ENCODE data around the gene GRIN3A.
"Not testable (repeated sequence)": the region's sequence is repeated elsewhere in the genome, so short reads cannot be mapped to it uniquely, and the experiment has no call there.

Gene GRIN3A

DNA sequence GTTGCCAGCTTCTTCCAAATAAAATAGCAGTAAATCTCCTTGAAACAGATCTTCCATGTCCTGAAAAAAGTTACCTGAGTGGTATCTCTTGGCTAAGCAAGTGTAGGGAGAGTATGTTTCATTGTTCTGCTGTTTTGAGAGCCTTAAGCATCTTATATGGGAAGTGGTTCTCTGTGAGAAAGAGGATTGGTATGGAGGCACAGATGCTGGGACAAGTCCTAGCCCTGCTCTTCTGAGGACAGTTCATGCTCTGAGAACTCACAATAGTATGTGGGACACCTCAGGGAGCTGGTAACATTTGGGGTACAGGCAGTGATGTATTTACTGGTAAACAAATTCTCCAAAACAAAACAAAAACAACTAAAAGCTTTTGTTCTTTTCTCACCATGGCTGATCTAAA is 145.7 kb downstream of the GRIN3A start:
- Mint-ChIP-seq H3K27ac (no peak overlapping the region), H3K27me3 (ENCODE audit: low read depth) (peaks cover 6% of the 10 kb centered on the region), H3K9me3 (no peaks in the 10 kb centered on the region), H3K4me3 (no peak overlapping the region), H3K4me1 (ENCODE audit: low read depth) (no peaks in the 10 kb centered on the region), H3K36me3 (ENCODE audit: low read depth) (no peaks in the 10 kb centered on the region)
- no peak for DNase-seq (ENCODE audit: low spot score)

DNA sequence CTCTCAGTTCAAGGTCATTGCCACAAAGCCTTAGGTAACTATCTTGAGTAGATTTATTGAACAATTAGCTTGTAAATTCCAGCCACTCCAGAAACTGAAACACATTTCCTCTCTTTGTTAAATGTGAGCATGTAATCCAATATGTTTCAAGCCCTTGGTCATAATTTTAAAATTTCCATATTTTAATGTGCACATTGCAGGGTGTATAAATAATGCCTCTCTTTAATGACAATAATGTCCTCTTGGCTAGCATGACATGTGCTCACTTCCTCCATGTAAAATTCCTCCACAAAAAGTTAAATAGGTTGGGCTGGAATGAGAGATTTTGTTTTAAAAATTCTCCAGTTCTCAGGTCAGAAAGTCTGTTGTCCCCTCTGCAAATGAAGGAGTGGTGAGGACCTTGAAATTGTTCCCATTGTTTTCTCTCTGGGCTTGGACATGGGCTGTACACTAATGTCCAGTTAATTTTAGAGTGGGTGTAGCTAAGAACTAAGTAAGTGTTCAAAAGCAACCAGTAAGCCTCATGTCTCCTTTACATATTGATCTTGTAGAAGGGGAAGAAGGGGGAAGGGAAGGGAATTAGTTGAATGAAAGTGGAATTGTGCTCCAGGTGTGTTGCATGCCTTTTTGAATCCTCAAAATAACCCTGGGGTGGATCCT is 146.5 kb downstream of the GRIN3A start:
- no peaks in the 10 kb centered on the region for H3K9me3 Mint-ChIP-seq
- H3K27me3 Mint-ChIP-seq (ENCODE audit: low read depth), result peaks cover 6% of the 10 kb centered on the region
- no peak overlapping the region for H3K4me3 Mint-ChIP-seq
- peaks cover under 1% of the 10 kb centered on the region for H3K4me1 Mint-ChIP-seq (ENCODE audit: low read depth)
- no peak overlapping the region for H3K27ac Mint-ChIP-seq
- DNase-seq (ENCODE audit: low spot score), result no peak
- no peaks in the 10 kb centered on the region for H3K36me3 Mint-ChIP-seq (ENCODE audit: low read depth)

DNA sequence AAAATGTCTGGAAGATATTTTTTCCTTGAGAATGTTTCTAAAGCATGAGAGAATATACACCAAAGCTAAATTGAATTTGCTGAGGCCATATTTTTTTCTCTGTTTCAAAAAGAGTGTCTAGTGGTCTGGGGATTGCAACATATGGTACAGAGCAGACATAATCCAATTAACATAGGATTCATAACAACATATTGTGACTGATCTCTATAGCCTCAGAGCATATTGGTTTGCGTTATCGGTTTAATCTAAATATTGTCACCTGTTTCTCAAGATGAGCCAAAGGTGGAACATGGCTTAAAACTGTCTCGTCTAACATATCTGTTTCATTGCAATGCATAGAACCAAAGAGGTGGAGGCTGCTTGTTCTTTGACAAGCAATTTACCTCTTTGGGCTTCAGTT is 147.5 kb downstream of the GRIN3A start:
- Mint-ChIP-seq H3K4me1 (ENCODE audit: low read depth) (peaks cover 7% of the 10 kb centered on the region), H3K4me3 (no peak overlapping the region), H3K9me3 (no peaks in the 10 kb centered on the region), H3K27me3 (ENCODE audit: low read depth) (peaks cover 6% of the 10 kb centered on the region), H3K27ac (no peak overlapping the region), H3K36me3 (ENCODE audit: low read depth) (no peaks in the 10 kb centered on the region)
- DNase-seq (ENCODE audit: low spot score), result no peak

DNA sequence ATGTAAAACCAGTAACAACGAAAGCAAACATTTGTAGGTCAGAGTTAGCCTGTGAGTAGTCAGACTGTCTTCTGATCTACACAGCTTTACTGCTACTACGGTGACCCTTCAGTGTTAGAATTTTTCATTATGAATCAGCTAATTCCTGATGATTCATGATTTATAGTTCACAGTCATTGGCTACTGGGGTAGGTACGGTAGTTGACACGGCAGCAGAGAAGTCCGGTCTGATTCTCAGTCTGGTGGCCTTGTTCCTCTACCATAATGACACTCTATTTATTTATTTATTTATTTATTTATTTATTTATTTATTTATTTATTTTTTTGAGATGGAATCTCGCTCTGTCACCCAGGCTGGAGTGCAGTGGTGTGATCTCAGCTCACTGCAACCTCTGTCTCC is 148.4 kb downstream of the GRIN3A start:
- H3K27me3 Mint-ChIP-seq (ENCODE audit: low read depth); H3K9me3 Mint-ChIP-seq; DNase-seq (ENCODE audit: low spot score); H3K27ac Mint-ChIP-seq; H3K36me3 Mint-ChIP-seq (ENCODE audit: low read depth); H3K4me3 Mint-ChIP-seq: not testable (repeated sequence)
- H3K4me1 Mint-ChIP-seq (ENCODE audit: low read depth), result peaks cover 11% of the 10 kb centered on the region

DNA sequence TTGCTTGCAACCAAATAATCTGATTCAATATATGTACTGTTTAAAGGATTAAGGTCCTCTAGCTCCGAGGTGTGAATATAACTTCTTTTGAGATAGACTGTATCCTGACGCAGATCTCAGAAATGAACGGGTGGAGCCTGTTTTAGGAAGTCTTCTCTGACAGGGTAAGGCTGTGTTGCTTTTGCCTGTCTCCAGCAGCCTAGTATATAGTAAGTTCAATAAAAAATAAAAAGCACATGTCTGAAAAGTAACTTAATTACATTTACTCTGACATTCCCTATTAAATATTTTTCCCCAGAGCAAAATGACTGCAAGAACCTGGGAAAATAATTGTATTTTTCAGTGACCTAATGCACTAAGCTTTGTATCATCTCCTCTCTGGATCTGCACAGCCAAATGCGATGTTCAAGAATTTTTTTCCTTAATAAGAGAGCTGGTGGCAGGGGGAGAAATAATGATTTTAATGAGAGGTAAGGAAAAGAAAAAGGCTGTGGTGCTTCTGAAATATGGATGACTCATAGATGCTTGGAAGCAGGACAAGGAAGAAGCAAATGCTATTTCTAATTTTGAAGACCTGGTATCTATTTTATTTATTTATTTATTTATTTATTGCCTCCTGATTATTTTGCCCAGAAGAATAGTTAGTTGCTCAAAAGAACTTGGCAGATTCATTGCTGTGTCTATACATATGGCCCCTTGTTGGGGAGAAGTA is 151.0 kb downstream of the GRIN3A start:
- Mint-ChIP-seq H3K36me3 (ENCODE audit: low read depth) (no peaks in the 10 kb centered on the region), H3K27ac (no peak overlapping the region), H3K27me3 (ENCODE audit: low read depth) (peaks cover 6% of the 10 kb centered on the region), H3K4me3 (no peak overlapping the region), H3K4me1 (ENCODE audit: low read depth) (peaks cover 11% of the 10 kb centered on the region), H3K9me3 (no peaks in the 10 kb centered on the region)
- DNase-seq (ENCODE audit: low spot score), result no peak

DNA sequence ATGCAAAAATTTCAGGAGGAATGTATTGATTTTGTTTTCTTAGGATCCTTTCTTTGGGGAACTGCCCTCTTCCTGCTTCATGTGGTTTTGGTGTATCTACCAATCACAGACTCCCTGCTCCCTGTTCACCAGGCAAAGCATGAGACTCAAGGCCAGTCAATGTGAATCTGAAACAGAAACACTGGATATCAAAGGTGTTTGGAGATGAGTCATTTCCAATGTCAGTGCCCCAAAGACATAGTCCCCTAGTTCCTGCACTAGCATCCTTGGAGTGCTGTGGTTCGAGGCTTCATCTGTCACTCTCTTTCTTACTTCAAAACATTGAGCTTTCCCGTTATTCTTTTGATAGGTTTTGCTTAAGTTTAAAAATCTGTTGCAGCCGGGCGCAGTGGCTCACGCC is 151.8 kb downstream of the GRIN3A start:
- Mint-ChIP-seq H3K36me3 (ENCODE audit: low read depth) (no peaks in the 10 kb centered on the region), H3K27me3 (ENCODE audit: low read depth) (peaks cover 2% of the 10 kb centered on the region), H3K9me3 (no peaks in the 10 kb centered on the region), H3K4me1 (ENCODE audit: low read depth) (peaks cover 11% of the 10 kb centered on the region), H3K4me3 (no peak overlapping the region), H3K27ac (no peak overlapping the region)
- DNase-seq (ENCODE audit: low spot score), result peak; percentile 21

DNA sequence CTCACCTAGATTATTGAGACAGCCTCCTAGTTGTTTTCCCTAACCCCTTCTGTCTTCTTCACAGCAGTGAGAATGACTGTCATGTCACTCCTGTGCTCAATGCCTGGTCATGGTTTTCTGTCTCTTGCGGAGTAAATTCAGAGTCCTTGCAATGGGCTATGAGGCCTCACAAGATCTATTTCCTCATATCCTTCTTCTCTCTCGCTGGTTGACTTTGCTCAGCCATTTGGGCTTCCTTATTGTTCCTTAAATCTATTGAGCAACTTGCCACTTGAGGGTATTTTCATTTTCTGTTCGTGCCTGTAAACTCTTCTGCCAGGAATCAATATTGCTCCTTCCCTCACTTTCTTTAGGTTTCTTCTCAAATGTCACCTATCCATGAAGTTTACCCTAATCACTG is 152.7 kb downstream of the GRIN3A start:
- Mint-ChIP-seq H3K4me1 (ENCODE audit: low read depth) (peaks cover 11% of the 10 kb centered on the region), H3K27ac (no peak overlapping the region), H3K9me3 (no peaks in the 10 kb centered on the region), H3K36me3 (ENCODE audit: low read depth) (no peaks in the 10 kb centered on the region), H3K4me3 (no peak overlapping the region), H3K27me3 (ENCODE audit: low read depth) (peaks cover 2% of the 10 kb centered on the region)
- DNase-seq (ENCODE audit: low spot score), result no peak

DNA sequence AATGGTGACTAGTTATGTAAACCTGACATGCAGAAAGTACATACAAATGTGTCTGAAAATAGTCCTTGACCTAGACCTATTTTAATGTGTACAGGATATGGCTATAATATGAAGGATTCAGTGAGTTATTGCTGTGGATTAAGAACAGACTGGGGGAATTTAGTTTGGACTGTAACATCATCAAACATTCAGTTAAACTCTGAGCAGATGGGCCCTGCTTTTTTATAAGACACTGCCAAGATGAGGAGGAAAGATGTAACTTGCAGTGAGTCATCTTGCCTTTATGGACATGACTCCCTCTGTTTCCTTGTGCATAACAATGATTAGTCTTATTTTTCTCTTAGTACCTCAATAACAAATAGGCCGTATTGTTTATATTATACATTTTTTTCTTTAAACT is 155.9 kb downstream of the GRIN3A start:
- Mint-ChIP-seq H3K4me1 (ENCODE audit: low read depth) (peaks cover 11% of the 10 kb centered on the region), H3K27ac (no peak overlapping the region), H3K36me3 (ENCODE audit: low read depth) (no peaks in the 10 kb centered on the region)

DNA sequence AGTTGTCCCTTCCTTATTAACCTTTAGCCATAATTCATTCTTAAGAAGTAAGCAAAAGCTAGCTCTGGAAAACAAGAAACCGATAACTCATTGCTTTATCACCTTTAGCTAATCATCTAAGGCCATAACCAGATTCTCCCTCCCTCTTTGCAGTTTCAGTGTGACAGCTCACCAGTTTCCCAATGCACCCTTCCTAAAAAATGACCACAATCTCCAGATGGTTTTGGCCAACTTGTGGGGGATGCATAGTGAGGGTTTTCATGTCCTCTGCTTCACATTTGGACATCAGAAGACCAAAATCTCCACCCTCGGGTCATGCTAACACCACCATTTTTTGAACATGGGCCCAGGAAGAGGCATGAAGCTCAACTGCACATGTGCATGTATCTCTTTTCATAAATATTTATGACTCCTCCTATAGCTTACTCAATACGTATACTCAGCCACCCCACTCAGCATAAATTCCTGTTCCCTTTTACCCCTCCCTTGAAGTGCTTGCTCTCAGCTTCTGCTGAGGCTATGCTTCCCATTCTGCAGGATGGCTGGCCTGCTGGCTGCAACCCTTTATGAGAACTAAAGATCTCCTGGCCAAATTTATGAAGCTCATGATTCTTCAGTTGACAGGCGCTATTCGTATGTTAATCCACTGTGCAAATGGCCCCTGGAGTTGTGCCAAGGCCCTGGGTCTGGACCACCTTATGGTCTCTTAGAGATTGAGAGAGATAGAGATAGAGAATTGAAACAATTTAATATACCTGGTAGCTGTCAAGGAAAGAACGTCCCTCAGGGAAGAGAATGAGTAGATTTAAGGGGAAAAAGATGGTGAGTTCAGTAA is 158.5 kb downstream of the GRIN3A start:
- H3K4me1 Mint-ChIP-seq (ENCODE audit: low read depth), result no peaks in the 10 kb centered on the region
- no peak overlapping the region for H3K27ac Mint-ChIP-seq
- H3K9me3 Mint-ChIP-seq, result no peaks in the 10 kb centered on the region
- H3K27me3 Mint-ChIP-seq (ENCODE audit: low read depth), result no peaks in the 10 kb centered on the region
- DNase-seq (ENCODE audit: low spot score), result no peak
- H3K4me3 Mint-ChIP-seq, result no peak overlapping the region
- no peaks in the 10 kb centered on the region for H3K36me3 Mint-ChIP-seq (ENCODE audit: low read depth)

More for the DNA sequence above, 155.9 kb downstream of the GRIN3A start:
- Mint-ChIP-seq H3K4me3 (no peak overlapping the region), H3K9me3 (no peaks in the 10 kb centered on the region), H3K27me3 (ENCODE audit: low read depth) (no peaks in the 10 kb centered on the region)
- no peak for DNase-seq (ENCODE audit: low spot score)

DNA sequence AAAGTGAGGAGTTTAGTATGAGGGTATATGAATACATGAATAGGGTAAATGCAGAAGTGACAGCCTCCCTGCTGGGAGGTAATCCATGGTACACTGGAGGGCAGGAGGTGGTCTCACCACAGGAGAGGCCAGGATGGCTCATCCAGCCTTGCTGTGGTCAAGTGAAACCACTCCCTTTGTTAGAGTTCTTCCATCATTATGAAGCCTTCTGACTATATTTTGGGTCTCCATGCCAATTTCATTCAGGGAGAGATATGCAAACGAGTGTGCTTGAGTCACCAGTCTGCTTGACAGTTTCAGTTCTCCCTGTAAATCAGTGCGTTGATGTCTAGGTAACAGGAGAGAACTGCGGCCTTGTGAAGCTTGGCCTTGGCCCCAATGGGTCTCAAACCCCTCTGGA is 160.1 kb downstream of the GRIN3A start:
- Mint-ChIP-seq H3K27ac (no peak overlapping the region), H3K4me3 (no peak overlapping the region), H3K27me3 (ENCODE audit: low read depth) (no peaks in the 10 kb centered on the region), H3K9me3 (no peaks in the 10 kb centered on the region), H3K4me1 (ENCODE audit: low read depth) (peaks cover 6% of the 10 kb centered on the region), H3K36me3 (ENCODE audit: low read depth) (no peaks in the 10 kb centered on the region)
- no peak for DNase-seq (ENCODE audit: low spot score)

DNA sequence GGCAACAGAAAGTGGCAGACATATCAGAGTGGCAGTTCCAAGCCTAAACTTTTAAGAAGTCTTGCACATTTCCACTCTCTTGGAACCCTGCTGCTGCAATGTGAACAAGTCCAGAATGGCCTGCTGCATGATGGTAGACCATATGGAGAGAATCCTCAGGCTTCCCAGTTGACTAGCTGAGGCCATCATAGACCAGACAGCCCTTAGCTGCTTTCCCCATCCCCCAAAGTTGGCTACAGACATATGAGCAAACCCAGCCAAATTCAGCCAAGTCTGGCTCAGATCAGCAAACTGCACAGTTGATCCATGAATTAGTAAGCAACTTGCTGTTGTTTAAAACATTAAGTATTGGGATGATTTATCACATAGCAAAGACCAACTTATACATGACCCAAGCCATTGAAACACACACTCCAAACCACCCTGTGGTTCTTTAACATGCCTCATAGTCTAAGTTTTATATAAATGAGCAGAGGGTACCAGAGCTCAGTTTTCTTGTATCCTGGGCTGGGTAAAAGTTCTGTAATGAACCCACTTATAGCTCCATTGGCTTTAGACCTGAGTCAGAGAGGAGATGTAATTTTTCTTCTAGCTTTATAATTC is 163.6 kb downstream of the GRIN3A start:
- Mint-ChIP-seq H3K36me3 (ENCODE audit: low read depth) (peaks cover 1% of the 10 kb centered on the region), H3K9me3 (no peaks in the 10 kb centered on the region), H3K4me1 (ENCODE audit: low read depth) (peaks cover 14% of the 10 kb centered on the region), H3K27ac (no peak overlapping the region), H3K4me3 (no peak overlapping the region), H3K27me3 (ENCODE audit: low read depth) (no peaks in the 10 kb centered on the region)
- no peak for DNase-seq (ENCODE audit: low spot score)

DNA sequence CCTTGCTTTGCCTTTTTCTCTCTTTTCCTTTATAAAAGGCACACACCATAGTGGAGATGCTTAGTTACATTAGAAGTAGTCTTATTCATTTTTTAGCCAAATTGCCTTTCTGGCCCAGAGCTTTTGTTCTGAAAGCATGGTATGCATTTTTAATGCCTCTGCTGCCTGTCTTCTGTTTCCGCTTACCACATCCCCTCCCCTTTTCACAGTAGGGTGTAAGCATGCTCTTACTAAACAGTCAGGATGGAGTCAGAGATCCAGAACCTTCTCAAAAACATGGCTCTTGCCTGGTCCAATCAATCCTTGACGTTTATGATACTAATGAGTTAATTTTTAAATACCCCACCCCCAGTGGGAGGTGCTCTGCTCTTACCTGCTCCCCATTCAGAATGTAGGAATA is 166.1 kb downstream of the GRIN3A start:
- H3K36me3 Mint-ChIP-seq (ENCODE audit: low read depth), result peaks cover 4% of the 10 kb centered on the region
- no peak for DNase-seq (ENCODE audit: low spot score)
- H3K4me1 Mint-ChIP-seq (ENCODE audit: low read depth), result peaks cover 16% of the 10 kb centered on the region
- no peaks in the 10 kb centered on the region for H3K27me3 Mint-ChIP-seq (ENCODE audit: low read depth)
- no peak overlapping the region for H3K27ac Mint-ChIP-seq
- no peaks in the 10 kb centered on the region for H3K9me3 Mint-ChIP-seq
- H3K4me3 Mint-ChIP-seq, result no peak overlapping the region

DNA sequence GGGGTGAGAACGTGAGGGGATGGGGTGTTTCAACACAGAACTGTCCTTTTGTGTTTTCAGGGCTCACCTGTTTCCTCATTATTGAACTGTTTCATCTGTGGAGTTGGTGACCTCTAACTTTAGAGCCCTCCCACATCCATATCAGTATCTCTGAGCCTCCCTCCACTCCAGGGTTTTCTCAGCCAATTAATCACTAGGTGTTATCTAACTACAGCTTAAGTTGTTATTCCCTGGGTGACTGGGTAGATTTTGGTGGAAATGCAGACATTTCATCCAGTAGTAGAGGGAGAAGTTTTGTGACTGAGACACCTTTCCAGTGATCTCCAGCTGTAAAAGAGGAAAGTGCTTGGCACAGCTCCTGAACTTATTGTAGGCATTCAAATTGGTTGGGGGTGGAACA is 167.3 kb downstream of the GRIN3A start:
- no peaks in the 10 kb centered on the region for H3K9me3 Mint-ChIP-seq
- peaks cover 17% of the 10 kb centered on the region for H3K4me1 Mint-ChIP-seq (ENCODE audit: low read depth)
- no peaks in the 10 kb centered on the region for H3K27me3 Mint-ChIP-seq (ENCODE audit: low read depth)
- no peak for DNase-seq (ENCODE audit: low spot score)
- no peak overlapping the region for H3K4me3 Mint-ChIP-seq
- no peak overlapping the region for H3K27ac Mint-ChIP-seq
- H3K36me3 Mint-ChIP-seq (ENCODE audit: low read depth), result peaks cover 7% of the 10 kb centered on the region
